H9 (cell line): Measurements from ENCODE around the gene LRIG1. TPM values are rescaled to one million over a fixed set of nuclear protein-coding genes. Genes with fewer than 3 reads are reported as not detected.

Source experiments
- DNase-seq: peaks from one replicate; pipeline ENCODE4 v3.0.0-alpha.2; 2017
- H2AFZ ChIP-seq: one replicate; pipeline ENCODE4 v1.6.1; 2013; ENCODE audit warnings: mild to moderate bottlenecking, low read length, control low read depth, moderate library complexity
- H2AK5ac ChIP-seq: 2 replicates; pipeline ENCODE4 v1.6.1; 2013; ENCODE audit warnings: low read length, control low read depth, mixed read lengths; ENCODE audit not compliant: insufficient read length
- H2BK120ac ChIP-seq: one replicate; pipeline ENCODE4 v1.6.1; 2013; ENCODE audit warnings: low read depth, mild to moderate bottlenecking, low read length, control low read depth, inconsistent platforms; ENCODE audit not compliant: poor library complexity, severe bottlenecking
- H2BK12ac ChIP-seq: 2 replicates; pipeline ENCODE4 v1.6.1; 2013; ENCODE audit warnings: low read length, control low read depth, mixed read lengths, low read depth; ENCODE audit not compliant: insufficient read length
- H2BK15ac ChIP-seq: 2 replicates; pipeline ENCODE4 v1.6.1; 2013; ENCODE audit warnings: low read depth, low read length, control low read depth
- H2BK20ac ChIP-seq: one replicate; pipeline ENCODE4 v1.6.1; 2013; ENCODE audit warnings: low read depth, mild to moderate bottlenecking, low read length, control low read depth, inconsistent platforms; ENCODE audit not compliant: poor library complexity, severe bottlenecking
- H2BK5ac ChIP-seq: 2 replicates; pipeline ENCODE4 v1.6.1; 2013; ENCODE audit warnings: low read length, control low read depth, mixed read lengths; ENCODE audit not compliant: insufficient read length
- H3K14ac ChIP-seq: 2 replicates; pipeline ENCODE4 v1.6.1; 2013; ENCODE audit warnings: low read length, control low read depth; ENCODE audit not compliant: insufficient read depth
- H3K18ac ChIP-seq: 2 replicates; pipeline ENCODE4 v1.6.1; 2013; ENCODE audit warnings: low read depth, mild to moderate bottlenecking, mixed read lengths, low read length, control low read depth; ENCODE audit not compliant: insufficient read length
- H3K23ac ChIP-seq: 2 replicates; pipeline ENCODE4 v1.6.1; 2013; ENCODE audit warnings: low read length, control low read depth, mixed read lengths, low read depth; ENCODE audit not compliant: insufficient read length
- H3K23me2 ChIP-seq: 2 replicates; pipeline ENCODE4 v1.6.1; 2013; ENCODE audit warnings: low read depth, mild to moderate bottlenecking, mixed read lengths, low read length, control low read depth; ENCODE audit not compliant: insufficient read length, poor library complexity, severe bottlenecking
- H3K27ac ChIP-seq: 2 replicates; pipeline ENCODE4 v1.5.1; 2013; ENCODE audit warnings: low read length, control low read depth, mixed read lengths, low read depth; ENCODE audit not compliant: insufficient read length
- H3K27me3 ChIP-seq: 2 replicates; pipeline ENCODE4 v1.6.1; 2013; ENCODE audit warnings: low read length, control low read depth, inconsistent platforms; ENCODE audit not compliant: insufficient read depth
- H3K4ac ChIP-seq: 2 replicates; pipeline ENCODE4 v1.6.1; 2013; ENCODE audit warnings: low read depth, mild to moderate bottlenecking, control low read depth, inconsistent platforms, low read length, moderate library complexity
- H3K4me1 ChIP-seq: 2 replicates; pipeline ENCODE4 v1.6.1; 2013; ENCODE audit warnings: low read length, control low read depth, inconsistent platforms; ENCODE audit not compliant: insufficient read depth
- H3K4me2 ChIP-seq: 2 replicates; pipeline ENCODE4 v1.6.1; 2013; ENCODE audit warnings: low read length, control low read depth, mixed read lengths; ENCODE audit not compliant: insufficient read length, insufficient read depth
- H3K56ac ChIP-seq: 2 replicates; pipeline ENCODE4 v1.6.1; 2013; ENCODE audit warnings: low read depth, mild to moderate bottlenecking, mixed read lengths, low read length, control low read depth; ENCODE audit not compliant: insufficient read length
- H3K79me1 ChIP-seq: 2 replicates; pipeline ENCODE4 v1.6.1; 2013; ENCODE audit warnings: low read depth, mild to moderate bottlenecking, moderate library complexity, low read length, control low read depth, inconsistent platforms; ENCODE audit not compliant: insufficient read depth, poor library complexity, severe bottlenecking
- H3K79me2 ChIP-seq: 2 replicates; pipeline ENCODE4 v1.6.1; 2013; ENCODE audit warnings: low read length, control low read depth, inconsistent platforms; ENCODE audit not compliant: insufficient read depth
- H3K9ac ChIP-seq: 2 replicates; pipeline ENCODE4 v1.6.1; 2013; ENCODE audit warnings: low read length, control low read depth, mixed read lengths; ENCODE audit not compliant: insufficient read length; ENCODE audit errors: extremely low read depth
- H3K9me3 ChIP-seq: one replicate; pipeline ENCODE4 v1.6.1; 2013; ENCODE audit warnings: low read depth, low read length, inconsistent platforms; ENCODE audit not compliant: control insufficient read depth
- H3T11ph ChIP-seq: one replicate; pipeline ENCODE4 v1.6.1; 2013; ENCODE audit warnings: mild to moderate bottlenecking, low read length, control low read depth, inconsistent platforms
- H4K20me1 ChIP-seq: one replicate; pipeline ENCODE4 v1.6.1; 2013; ENCODE audit not compliant: control insufficient read depth, insufficient read length, insufficient read depth
- H4K5ac ChIP-seq: 2 replicates; pipeline ENCODE4 v1.6.1; 2013; ENCODE audit warnings: low read depth, mild to moderate bottlenecking, mixed read lengths, low read length, control low read depth; ENCODE audit not compliant: insufficient read length
- H4K8ac ChIP-seq: replicated peaks from 2 replicates; pipeline ENCODE4 v1.6.1; 2013; ENCODE audit warnings: low read length, control low read depth, mixed read lengths, low read depth; ENCODE audit not compliant: insufficient read length
- H4K91ac ChIP-seq: 2 replicates; pipeline ENCODE4 v1.6.1; 2013; ENCODE audit warnings: low read depth, mild to moderate bottlenecking, moderate library complexity, mixed read lengths, low read length, control low read depth; ENCODE audit not compliant: insufficient read length
- H3K27ac Mint-ChIP-seq, 3 experiments: 2 replicates in 2 of 3; 3 replicates in 1 of 3; pipeline ENCODE4 v1.8.0; 2020 to 2021; ENCODE audit warnings: mixed read lengths in 3 of 3, mild to moderate bottlenecking in 1 of 3, moderate library complexity in 1 of 3
- H3K27me3 Mint-ChIP-seq: 2 replicates; pipeline ENCODE4 v1.8.0; 2021; ENCODE audit warnings: low read depth, mild to moderate bottlenecking, moderate library complexity, mixed read lengths
- H3K36me3 Mint-ChIP-seq, 3 experiments: 2 replicates in 2 of 3; 3 replicates in 1 of 3; pipeline ENCODE4 v1.8.0; 2020 to 2021; ENCODE audit warnings: low read depth in 3 of 3, mixed read lengths in 3 of 3; ENCODE audit not compliant: insufficient read depth in 1 of 3
- H3K4me1 Mint-ChIP-seq, 2 experiments: 2 replicates each; pipeline ENCODE4 v1.8.0; 2020; ENCODE audit warnings: mixed read lengths in 2 of 2
- H3K4me3 Mint-ChIP-seq, 2 experiments: 2 replicates in 1 of 2; 3 replicates in 1 of 2; pipeline ENCODE4 v1.8.0; 2020 to 2021; ENCODE audit warnings: mild to moderate bottlenecking in 2 of 2, mixed read lengths in 2 of 2, moderate library complexity in 1 of 2
- H3K9me3 Mint-ChIP-seq, 2 experiments: 2 replicates in 1 of 2; 3 replicates in 1 of 2; pipeline ENCODE4 v1.8.0; 2020; ENCODE audit warnings: mild to moderate bottlenecking in 2 of 2, mixed read lengths in 2 of 2, moderate library complexity in 1 of 2
- WGBS: extraction: QIAGEN DNeasy Blood & Tissue Kit; methylation state at CpG from one replicate; pipeline ENCODE4 v1.1.7; 2013; ENCODE audit warnings: missing lambda C conversion rate, low lambda C conversion rate, mixed read lengths; ENCODE audit not compliant: insufficient read length; ENCODE audit errors: extremely low coverage; 5-methylcytosine and 5-hydroxymethylcytosine counted together
- total RNA-seq: library from RNA; stranded (reverse); gene quantifications from 2 replicates; pipeline ENCODE4 v1.2.1, GENCODE V29; 2021
- TF ChIP-seq, protein P1 (sequence below): fragments of 200-600 bp; sonication (generic); conservative IDR thresholded peaks from 3 replicates; pipeline ENCODE4 v1.8.0; 2021; ENCODE audit warnings: antibody characterized with exemption, mild to moderate bottlenecking

The LRIG1 gene
- total RNA-seq, 1 experiment from 2014 or later: 70.3 TPM

DNA sequence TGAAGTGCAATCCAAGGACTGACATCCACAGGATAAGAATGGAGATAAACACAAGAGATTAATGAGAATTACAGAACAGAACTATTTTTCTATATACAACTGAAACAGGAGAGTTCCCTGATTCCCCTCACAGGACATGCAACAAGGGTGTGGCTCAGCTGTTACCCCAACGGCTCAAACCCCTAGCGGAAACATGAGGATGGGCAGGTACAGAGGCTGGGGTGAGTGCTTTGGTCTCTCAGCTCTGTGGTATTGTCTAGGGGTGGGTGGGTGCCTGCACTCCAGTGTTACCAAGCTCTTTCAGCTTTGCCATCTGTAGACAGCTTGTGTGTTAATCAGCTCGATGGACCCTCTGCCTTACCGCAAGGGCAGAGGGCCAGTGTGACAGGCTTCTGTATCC is 17.8 kb upstream of the LRIG1 start:
- no peak for DNase-seq
- Histone ChIP-seq H3K23ac (no peak overlapping the region), H4K20me1 (no peaks in the 10 kb centered on the region), H3K56ac (no peak overlapping the region), H3K27me3 (no peaks in the 10 kb centered on the region; the same call in 1 of the 2 replicates), H3K23me2 (no peaks in the 10 kb centered on the region), H3K4ac (no peak overlapping the region), H2BK20ac (no peak overlapping the region), H3K79me1 (no peaks in the 10 kb centered on the region), H3K14ac (no peak overlapping the region), H3K9me3 (no peaks in the 10 kb centered on the region), H4K91ac (no peak overlapping the region), H4K8ac (no peak overlapping the region), H2AK5ac (no peak overlapping the region), H4K5ac (no peak overlapping the region), H2BK12ac (no peak overlapping the region), H2BK15ac (no peak overlapping the region), H3K4me2 (no peak overlapping the region), H3K18ac (no peak overlapping the region), H3K4me1 (no peaks in the 10 kb centered on the region; the same call in 1 of the 2 replicates), H3K9ac (no peak overlapping the region), H3T11ph (no peak overlapping the region), H3K27ac (no peak overlapping the region), H3K79me2 (no peaks in the 10 kb centered on the region), H2AFZ (no peak overlapping the region), H2BK5ac (no peak overlapping the region), H2BK120ac (no peak overlapping the region)
- TF ChIP-seq, protein P1, sequence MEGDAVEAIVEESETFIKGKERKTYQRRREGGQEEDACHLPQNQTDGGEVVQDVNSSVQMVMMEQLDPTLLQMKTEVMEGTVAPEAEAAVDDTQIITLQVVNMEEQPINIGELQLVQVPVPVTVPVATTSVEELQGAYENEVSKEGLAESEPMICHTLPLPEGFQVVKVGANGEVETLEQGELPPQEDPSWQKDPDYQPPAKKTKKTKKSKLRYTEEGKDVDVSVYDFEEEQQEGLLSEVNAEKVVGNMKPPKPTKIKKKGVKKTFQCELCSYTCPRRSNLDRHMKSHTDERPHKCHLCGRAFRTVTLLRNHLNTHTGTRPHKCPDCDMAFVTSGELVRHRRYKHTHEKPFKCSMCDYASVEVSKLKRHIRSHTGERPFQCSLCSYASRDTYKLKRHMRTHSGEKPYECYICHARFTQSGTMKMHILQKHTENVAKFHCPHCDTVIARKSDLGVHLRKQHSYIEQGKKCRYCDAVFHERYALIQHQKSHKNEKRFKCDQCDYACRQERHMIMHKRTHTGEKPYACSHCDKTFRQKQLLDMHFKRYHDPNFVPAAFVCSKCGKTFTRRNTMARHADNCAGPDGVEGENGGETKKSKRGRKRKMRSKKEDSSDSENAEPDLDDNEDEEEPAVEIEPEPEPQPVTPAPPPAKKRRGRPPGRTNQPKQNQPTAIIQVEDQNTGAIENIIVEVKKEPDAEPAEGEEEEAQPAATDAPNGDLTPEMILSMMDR: no peak
- Mint-ChIP-seq H3K27ac (no peak overlapping the region), H3K27me3 (peaks cover 14% of the 10 kb centered on the region; the same call in 1 of the 2 replicates), H3K9me3 (peaks cover 0 to 3% of the 10 kb centered on the region in 2 experiments; a peak in 1 of 5 replicates), H3K4me1 (peaks cover 12% of the 10 kb centered on the region in 2 experiments), H3K4me3 (no peak overlapping the region), H3K36me3 (no peaks in the 10 kb centered on the region; a peak in 2 of 7 replicates)
- WGBS: no CpG with 5 or more reads among the region's 4 CpGs
